OCI-LY3 (cell line): ENCODE measurements around the gene CD6.

Experiments
- H2AFZ ChIP-seq: fragments of 200-600, 300-600 bp; shearing (Covaris generic); 2 replicates; pipeline ENCODE4 v1.6.0; 2014; ENCODE audit warnings: antibody characterized with exemption, low read depth, low read length
- H3K27ac ChIP-seq: fragments of 200-600, 300-600 bp; sonication (generic); 2 replicates; pipeline ENCODE4 v1.5.1; 2014; ENCODE audit warnings: mild to moderate bottlenecking, low read length, moderate library complexity, mixed read lengths
- H3K27me3 ChIP-seq: fragments of 200-600, 300-600 bp; sonication (generic); 2 replicates; pipeline ENCODE4 v1.6.1; 2014; ENCODE audit warnings: low read depth, low read length, mixed read lengths
- H3K36me3 ChIP-seq: fragments of 200-600, 300-600 bp; sonication (generic); replicated peaks from 2 replicates; pipeline ENCODE3; 2014; ENCODE audit warnings: low read depth, low read length, mixed read lengths
- H3K4me1 ChIP-seq: fragments of 300-600, 200-600 bp; sonication (generic); 2 replicates; pipeline ENCODE4 v1.6.1; 2014; ENCODE audit warnings: low read length, mixed read lengths
- H3K4me2 ChIP-seq: fragments of 200-600, 300-600 bp; sonication (generic); 2 replicates; pipeline ENCODE4 v1.6.1; 2014; ENCODE audit warnings: low read length, mixed read lengths
- H3K4me3 ChIP-seq: fragments of 300-600, 200-600 bp; sonication (generic); 2 replicates; pipeline ENCODE4 v1.5.1; 2014; ENCODE audit warnings: antibody characterized with exemption, mild to moderate bottlenecking, low read length, moderate library complexity
- H3K79me2 ChIP-seq: fragments of 300-600, 200-600 bp; shearing (Covaris generic); 2 replicates; pipeline ENCODE4 v1.6.1; 2014; ENCODE audit warnings: mild to moderate bottlenecking, low read length, mixed read lengths
- H3K9ac ChIP-seq: fragments of 300-600, 200-600 bp; shearing (Covaris generic); 2 replicates; pipeline ENCODE4 v1.6.0; 2014; ENCODE audit warnings: mild to moderate bottlenecking, low read length, moderate library complexity
- H3K9me3 ChIP-seq: fragments of 200-600, 300-600 bp; shearing (Covaris generic); 2 replicates; pipeline ENCODE4 v1.6.1; 2014; ENCODE audit warnings: low read length, mixed read lengths; ENCODE audit not compliant: insufficient read depth
- H4K20me1 ChIP-seq: fragments of 200-600, 300-600 bp; sonication (generic); 2 replicates; pipeline ENCODE4 v1.6.1; 2016; ENCODE audit warnings: low read length, mixed read lengths; ENCODE audit not compliant: insufficient read depth
- CTCF ChIP-seq: fragments of 200-600, 300-600 bp; sonication (generic); IDR thresholded peaks from 2 replicates; pipeline ENCODE4 v1.5.1; 2014; ENCODE audit warnings: antibody characterized with exemption, low read length, low read depth
- EZH2phosphoT487 ChIP-seq: fragments of 200-600 bp; shearing (Covaris generic); IDR thresholded peaks from 2 replicates; pipeline ENCODE4 v1.6.1; 2018; ENCODE audit warnings: antibody characterized with exemption, mixed run types, low read depth

Gene CD6

GRCh38 chr11:60950024-60950423, 21.5 kb upstream of the CD6 start:
- Histone ChIP-seq H3K4me2 (peak overlapping the region; percentile 98), H3K9me3 (no peaks in the 10 kb centered on the region), H3K79me2 (peaks cover 68% of the 10 kb centered on the region), H3K27me3 (no peaks in the 10 kb centered on the region), H3K36me3 (peaks cover 45% of the 10 kb centered on the region), H3K4me3 (peak overlapping the region; percentile 91), H3K27ac (peak overlapping the region; percentile 96), H3K9ac (peak overlapping the region; percentile 98), H2AFZ (no peak overlapping the region), H3K4me1 (peaks cover 50% of the 10 kb centered on the region), H4K20me1 (peaks cover 54% of the 10 kb centered on the region)
- TF ChIP-seq CTCF (no peak), EZH2phosphoT487 (no peak)

GRCh38 chr11:60950933-60951605, 20.4 kb upstream of the CD6 start:
- H3K27ac ChIP-seq = peak overlapping the region; percentile 96
- peak overlapping the region; percentile 91 for H3K4me3 ChIP-seq
- no peaks in the 10 kb centered on the region for H3K9me3 ChIP-seq
- H3K79me2 ChIP-seq = peaks cover 58% of the 10 kb centered on the region
- no peak for TF ChIP-seq EZH2phosphoT487
- no peak for TF ChIP-seq CTCF
- no peak overlapping the region for H2AFZ ChIP-seq
- H3K27me3 ChIP-seq = no peaks in the 10 kb centered on the region
- H4K20me1 ChIP-seq = peaks cover 44% of the 10 kb centered on the region
- H3K9ac ChIP-seq = peak overlapping the region; percentile 98
- peaks cover 35% of the 10 kb centered on the region for H3K36me3 ChIP-seq
- H3K4me1 ChIP-seq = peaks cover 58% of the 10 kb centered on the region
- peak overlapping the region; percentile 98 for H3K4me2 ChIP-seq

- H2AFZ ChIP-seq = no peak overlapping the region
- peaks cover 53% of the 10 kb centered on the region for H3K79me2 ChIP-seq
- peaks cover 39% of the 10 kb centered on the region for H4K20me1 ChIP-seq
- H3K4me2 ChIP-seq = peak overlapping the region; percentile 98
- peak overlapping the region; percentile 91 for H3K4me3 ChIP-seq
- no peaks in the 10 kb centered on the region for H3K9me3 ChIP-seq
- no peaks in the 10 kb centered on the region for H3K27me3 ChIP-seq
- H3K9ac ChIP-seq = peak overlapping the region; percentile 98
- peaks cover 58% of the 10 kb centered on the region for H3K4me1 ChIP-seq
- no peak for TF ChIP-seq CTCF
- TF ChIP-seq EZH2phosphoT487 = no peak
- peaks cover 30% of the 10 kb centered on the region for H3K36me3 ChIP-seq
- H3K27ac ChIP-seq = peak overlapping the region; percentile 96
These were observed 19.9 kb upstream of the CD6 start for GRCh38 chr11:60951606-60951903.

- H3K4me3 ChIP-seq = peak within 1 kb of the TSS; percentile 91
- peaks cover 58% of the 10 kb centered on the region for H3K4me1 ChIP-seq
- peak within 1 kb of the TSS; percentile 98 for H3K9ac ChIP-seq
These were observed 19.4 kb upstream of the CD6 start, which contains the start of gene SLC15A3 for GRCh38 chr11:60951904-60952741. SLC15A3 (minus strand) TSS chr11:60952176; CDS start chr11:60951551, 625 bp downstream.

More at GRCh38 chr11:60951904-60952741, 19.4 kb upstream of the CD6 start, which contains the start of gene SLC15A3:
- H3K79me2 ChIP-seq = peaks cover 48% of the 10 kb centered on the region
- peak within 1 kb of the TSS; percentile 98 for H3K4me2 ChIP-seq
- peaks cover 34% of the 10 kb centered on the region for H4K20me1 ChIP-seq
- H2AFZ ChIP-seq = no peak within 1 kb of the TSS
- H3K27me3 ChIP-seq = no peaks in the 10 kb centered on the region
- peaks cover 25% of the 10 kb centered on the region for H3K36me3 ChIP-seq
- H3K9me3 ChIP-seq = no peaks in the 10 kb centered on the region
- TF ChIP-seq CTCF (no peak), EZH2phosphoT487 (no peak)
- peak within 1 kb of the TSS; percentile 96 for H3K27ac ChIP-seq
